GM21447 (cell line): Measurements from ENCODE around the gene TMCC2.

ENCODE experiments used
- ATAC-seq: cut with Tn5 transposase; IDR thresholded peaks from one replicate; pipeline ENCODE4 v1.9.1; 2021; ENCODE audit not compliant: unreplicated experiment

Gene TMCC2

DNA sequence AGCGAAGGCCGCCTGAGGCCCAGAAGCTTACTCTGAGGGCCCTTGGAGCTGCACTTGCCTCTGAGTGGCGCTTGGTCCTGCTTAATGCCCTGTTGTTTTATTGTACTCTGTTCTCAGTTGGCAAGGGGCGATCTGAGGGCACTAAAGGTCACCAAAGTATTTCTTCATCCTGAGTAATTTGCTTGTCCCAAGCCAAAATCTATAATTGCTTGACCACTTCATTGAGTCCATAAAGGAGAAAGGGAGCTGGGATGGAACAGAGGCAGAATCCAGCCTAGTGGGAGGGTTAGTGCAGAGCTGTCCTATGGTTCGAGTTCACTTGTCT lies 94.2 kb downstream of the TMCC2 start:
- ATAC-seq, result no peak
